Transverse colon (tissue), 4 donors: ENCODE measurements around the gene CLASRP. TPM values are rescaled to one million over a fixed set of nuclear protein-coding genes. Genes with fewer than 3 reads are reported as not detected.

Source experiments
- DNase-seq: peaks from one replicate; pipeline ENCODE4 v3.0.0-alpha.2; 2019
- H3K27ac ChIP-seq, 4 donors: fragments of 200-600 bp; sonication (generic); 2 replicates each; pipeline ENCODE4 v1.5.1; 2016 to 2018; ENCODE audit warnings: inconsistent platforms in 4 of 4
- H3K27me3 ChIP-seq: fragments of 200-600 bp; sonication (generic); 2 replicates; pipeline ENCODE4 v1.5.1; 2017; ENCODE audit warnings: inconsistent platforms
- H3K36me3 ChIP-seq, 4 donors: fragments of 200-600 bp; sonication (generic); 2 replicates each; pipeline ENCODE4 v1.5.1; 2017 to 2019; ENCODE audit warnings: inconsistent platforms in 4 of 4
- H3K4me1 ChIP-seq, 4 donors: fragments of 200-600 bp; sonication (generic); 2 replicates each; pipeline ENCODE4 v1.5.1; 2017 to 2020; ENCODE audit warnings: inconsistent platforms in 4 of 4
- H3K4me3 ChIP-seq, 4 donors: fragments of 200-600 bp; sonication (generic); 1 replicate in 1 of 4; 2 replicates in 3 of 4; pipeline versions ENCODE4 v1.5.1 to v1.6.1; 2017 to 2019; ENCODE audit warnings: inconsistent platforms in 4 of 4
- H3K9me3 ChIP-seq, 2 donors: fragments of 200-600 bp; sonication (generic); 2 replicates each; pipeline ENCODE4 v1.5.1; 2017 to 2019; ENCODE audit warnings: inconsistent platforms in 2 of 2
- CTCF ChIP-seq, 5 experiments: fragments of 200-600 bp in 3 of 5; fragments of 450-650 bp in 2 of 5; sonication (generic) in 3 of 5; IDR thresholded peaks; 1 replicate in 2 of 5; 2 replicates in 3 of 5; pipeline ENCODE4 v1.5.1; 2016 to 2017; ENCODE audit warnings: antibody characterized with exemption in 5 of 5, inconsistent platforms in 3 of 5, mild to moderate bottlenecking in 2 of 5, moderate library complexity in 1 of 5
- EP300 ChIP-seq: sonication (generic); formaldehyde crosslinking; IDR thresholded peaks from one replicate; pipeline ENCODE4 v1.6.1; 2017; ENCODE audit warnings: antibody characterized with exemption, low read depth
- POLR2A ChIP-seq: fragments of 450-650 bp; IDR thresholded peaks from one replicate; pipeline ENCODE4 v1.6.1; 2016; ENCODE audit warnings: antibody characterized with exemption, mild to moderate bottlenecking, moderate library complexity
- POLR2AphosphoS5 ChIP-seq, 3 donors: sonication (generic); formaldehyde crosslinking; IDR thresholded peaks; one replicate each; pipeline ENCODE4 v1.6.1; 2016; ENCODE audit warnings: antibody characterized with exemption in 3 of 3
- WGBS, 2 donors: methylation state at CpG; one replicate each; pipeline ENCODE4 v1.1.5; 2018; ENCODE audit warnings: low coverage in 1 of 2; 5-methylcytosine and 5-hydroxymethylcytosine counted together
- in situ Hi-C, 4 donors: fragments of 200-750 bp; cut with MboI; loops; one replicate each; pipeline versions ENCODE4 v1.15.0 to v1.15.1; 2017; ENCODE audit warnings: low sequenced_read_pairs in 3 of 4, low pct_ligation_motif_present in 1 of 4, low pct_unique_long_range_greater_than_20kb in 1 of 4
- intact Hi-C: fragments of 100-400 bp; cut with DNase I; formaldehyde crosslinking; loops from one replicate; pipeline ENCODE4 v1.15.1; 2023; ENCODE audit warnings: low total_unique reads
- total RNA-seq, 4 donors: library from RNA; depleted of rRNA; stranded (reverse); fragments of >200 nt; gene quantifications; one replicate each; pipeline ENCODE4 v1.1.0, GENCODE V29; 2016

CLASRP gene
- total RNA-seq, 4 donors from 2014 or later: 82.6 to 382 (median 100) TPM

DNA sequence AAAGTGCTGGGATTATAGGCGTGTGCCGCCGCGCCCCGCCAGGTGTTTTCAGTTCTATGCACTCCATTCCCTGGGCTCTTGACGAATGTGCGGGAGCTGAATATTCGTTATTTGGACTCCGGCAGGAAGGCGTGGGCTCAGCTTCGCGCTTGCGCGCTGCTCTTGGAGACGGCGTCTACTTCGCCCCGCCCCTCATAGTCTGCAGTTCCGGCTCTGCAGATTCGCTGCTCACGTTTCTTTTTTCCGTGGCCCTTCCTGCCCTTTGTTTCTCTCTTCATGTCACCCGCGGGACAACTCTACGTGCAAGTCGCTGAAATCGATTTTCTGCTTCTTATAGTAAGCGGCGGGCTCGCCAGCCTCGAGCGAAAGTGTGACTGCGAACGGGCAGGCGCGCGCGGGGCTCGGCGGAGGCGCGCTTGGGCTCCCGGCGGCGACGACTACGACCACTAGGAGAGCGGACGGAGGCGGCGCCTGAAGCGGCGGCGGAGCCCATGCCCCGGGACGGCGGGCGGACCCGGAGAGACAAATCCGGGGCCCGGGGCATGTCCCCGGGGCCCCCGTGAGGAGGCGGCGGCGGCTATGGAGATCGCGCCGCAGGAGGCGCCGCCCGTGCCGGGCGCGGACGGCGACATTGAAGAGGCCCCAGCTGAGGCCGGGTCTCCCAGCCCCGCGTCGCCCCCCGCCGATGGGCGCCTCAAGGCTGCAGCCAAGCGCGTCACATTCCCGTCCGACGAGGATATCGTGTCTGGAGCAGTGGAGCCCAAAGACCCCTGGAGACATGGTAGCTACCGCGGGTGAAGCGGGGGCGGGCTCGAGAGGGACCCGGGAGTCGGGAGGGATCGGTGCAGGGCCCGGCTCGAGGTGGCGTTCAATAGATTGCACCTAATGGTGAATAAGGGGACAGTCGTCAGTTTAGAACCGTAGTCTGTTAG is 54.2 kb downstream of the CLASRP start, which contains the start of gene PPP1R37:
Gene PPP1R37 (plus strand): TSS at position 433 of the 932 bp plus-strand sequence. CDS start 147 bp downstream, at position 580.
- Histone ChIP-seq H3K36me3 (peaks cover 0 to 8% (median 0%) of the 10 kb centered on the region in 4 donors), H3K4me3 (peak within 1 kb of the TSS; percentile 93 to 96 (median 96)), H3K9me3 (no peaks in the 10 kb centered on the region), H3K27ac (peak within 1 kb of the TSS; percentile 89 to 93 (median 91)), H3K27me3 (no peaks in the 10 kb centered on the region), H3K4me1 (peaks cover 26 to 66% (median 41%) of the 10 kb centered on the region in 4 donors)
- peak; percentile 37 to 60 (median 43) for TF ChIP-seq CTCF (IDR thresholded peaks at IDR 0.05)
- TF ChIP-seq POLR2AphosphoS5 (IDR thresholded peaks at IDR 0.05): peak; percentile 39 to 84 (median 62)
- peak; percentile 47 for TF ChIP-seq POLR2A
- TF ChIP-seq EP300: no peak
- in situ Hi-C loops: no loop called here
- intact Hi-C loops: no loop called here
- peak; percentile 95 for DNase-seq
- 0 to 1% methylated on average over 3 to 47 of the region's 103 CpGs for WGBS, 2 donors

DNA sequence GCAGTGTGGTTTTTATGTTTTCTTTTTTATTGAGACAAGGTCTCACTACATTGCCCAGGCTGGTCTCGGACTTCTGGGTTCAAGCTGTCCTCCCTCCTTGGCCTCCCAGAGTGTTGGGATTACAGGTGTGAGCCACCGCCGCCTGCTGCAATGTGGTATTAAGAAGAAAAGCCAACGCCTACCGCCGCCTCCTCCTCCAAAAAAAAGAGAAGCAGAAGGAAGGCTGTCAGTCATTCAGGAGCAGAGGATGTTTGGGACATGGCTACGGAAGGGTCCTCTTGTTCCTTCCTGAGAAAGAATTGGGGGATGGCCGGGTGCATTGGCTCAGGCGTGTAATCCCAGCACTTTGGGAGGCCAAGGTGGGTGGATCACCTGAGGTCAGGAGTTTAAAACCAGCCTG is 55.3 kb downstream of the CLASRP start:
- 54 to 59% methylated on average over 6 to 9 of the region's 9 CpGs for WGBS, 2 donors
- Histone ChIP-seq H3K4me1 (peaks cover 27 to 77% (median 46%) of the 10 kb centered on the region in 4 donors), H3K27me3 (no peaks in the 10 kb centered on the region), H3K9me3 (no peaks in the 10 kb centered on the region), H3K27ac (peak overlapping the region in 2 of 4 donors; percentile 89 to 91), H3K4me3 (peak overlapping the region; percentile 93 to 96 (median 96)), H3K36me3 (no peaks in the 10 kb centered on the region)
- in situ Hi-C loops: no loop called here
- no peak for TF ChIP-seq POLR2AphosphoS5 (IDR thresholded peaks at IDR 0.05)
- intact Hi-C loops: no loop called here
- DNase-seq: no peak

DNA sequence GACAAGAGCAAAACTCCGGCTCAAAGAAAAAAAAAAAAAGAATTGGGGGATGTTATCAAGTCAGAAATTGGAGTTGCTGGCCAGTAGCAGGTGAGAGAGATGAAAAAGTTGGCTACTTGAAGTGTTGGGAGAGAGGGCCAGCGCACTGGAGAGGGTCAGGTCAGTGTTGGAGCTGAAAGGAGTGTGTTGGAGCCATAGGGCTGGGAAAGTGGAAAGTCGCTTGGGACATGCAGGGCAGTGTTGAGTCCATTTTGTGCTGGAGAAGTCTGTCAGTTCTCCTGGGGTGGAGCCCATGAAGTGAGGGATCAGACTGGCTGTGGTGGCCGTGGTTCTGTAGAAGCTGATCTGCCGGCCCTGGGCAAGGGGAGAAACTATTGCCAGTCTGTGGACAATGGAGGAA is 55.9 kb downstream of the CLASRP start:
- intact Hi-C loops (no loop called here), in situ Hi-C loops (no loop called here)
- Histone ChIP-seq H3K36me3 (no peaks in the 10 kb centered on the region), H3K4me1 (peaks cover 27 to 77% (median 46%) of the 10 kb centered on the region in 4 donors), H3K9me3 (no peaks in the 10 kb centered on the region), H3K4me3 (peak overlapping the region in 1 of 4 donors; percentile 96), H3K27me3 (no peaks in the 10 kb centered on the region), H3K27ac (no peak overlapping the region)
- WGBS, 2 donors: 88 to 90% methylated on average over 2 to 5 of the region's 5 CpGs
- no peak for TF ChIP-seq POLR2AphosphoS5 (IDR thresholded peaks at IDR 0.05)
- TF ChIP-seq EP300: no peak
- TF ChIP-seq POLR2A: no peak
- no peak for DNase-seq

- no peak for DNase-seq
- Histone ChIP-seq H3K27ac (no peak overlapping the region), H3K9me3 (no peaks in the 10 kb centered on the region), H3K36me3 (no peaks in the 10 kb centered on the region), H3K4me3 (no peak overlapping the region), H3K27me3 (no peaks in the 10 kb centered on the region), H3K4me1 (peaks cover 25 to 74% (median 41%) of the 10 kb centered on the region in 4 donors)
- TF ChIP-seq EP300: no peak
- no peak for TF ChIP-seq POLR2AphosphoS5 (IDR thresholded peaks at IDR 0.05)
- TF ChIP-seq POLR2A: no peak
- no peak for TF ChIP-seq CTCF (IDR thresholded peaks at IDR 0.05)
- intact Hi-C loops (no loop called here), in situ Hi-C loops (no loop called here)
- WGBS, 2 donors: 86 to 91% methylated on average over 8 to 14 of the region's 14 CpGs
Measured at GRCh38 chr19:45095496-45096413, 56.9 kb downstream of the CLASRP start.
